Panc1 (cell line): Measurements from ENCODE around the gene SH3BP5L. TPM values are rescaled to one million over a fixed set of nuclear protein-coding genes. Genes with fewer than 3 reads are reported as not detected.

Experiments
- ATAC-seq: fragments of 200-7000 bp; cut with Tn5 transposase; 2 replicates; pipeline ENCODE4 v1.9.1; 2020; ENCODE audit warnings: mild to moderate bottlenecking, moderate library complexity
- BruUV-seq: library from RNA; stranded (reverse); fragments of 400-500 nt; replicated peaks from 2 replicates; lab custom pipeline; 2021; lab: Mats Ljungman, UMichigan
- CTCF ChIA-PET: fragments of 300-600 bp; sonication (Branson Sonifier 250); formaldehyde crosslinking; loops from one replicate; lab custom pipeline; 2022; ENCODE audit warnings: antibody characterized with exemption; lab: Charles Lee
- POLR2A ChIA-PET: fragments of 300-600 bp; sonication (Branson Sonifier 250); formaldehyde crosslinking; loops from one replicate; lab custom pipeline; 2022; ENCODE audit warnings: antibody characterized with exemption; lab: Charles Lee
- DNase-seq: peaks from one replicate; pipeline ENCODE4 v3.0.0-alpha.2; 2010; ENCODE audit warnings: low read depth, low spot score
- H3K27ac ChIP-seq: 2 replicates; pipeline ENCODE4 v1.5.1; 2011; ENCODE audit warnings: mild to moderate bottlenecking, low read length, inconsistent platforms
- H3K27me3 ChIP-seq: fragments of 200-500 bp; sonication (Bioruptor generic); 2 replicates; pipeline ENCODE4 v1.6.0; 2014; ENCODE audit warnings: low read length, inconsistent platforms; ENCODE audit not compliant: control insufficient read depth, insufficient read depth
- H3K36me3 ChIP-seq: fragments of 200-500 bp; sonication (Bioruptor generic); 2 replicates; pipeline ENCODE4 v1.5.1; 2014; ENCODE audit warnings: inconsistent platforms, mild to moderate bottlenecking, low read length, moderate library complexity; ENCODE audit not compliant: control insufficient read depth, insufficient read depth
- H3K4me1 ChIP-seq: 2 replicates; pipeline ENCODE4 v1.5.1; 2011; ENCODE audit warnings: inconsistent platforms, mild to moderate bottlenecking, low read length, moderate library complexity; ENCODE audit not compliant: control insufficient read depth, insufficient read depth
- H3K4me3 ChIP-seq, 2 experiments: 2 replicates each; pipeline ENCODE4 v1.5.1; 2011 to 2012; ENCODE audit warnings: low read depth in 2 of 2, low read length in 2 of 2, mild to moderate bottlenecking in 2 of 2, inconsistent platforms in 1 of 2, moderate library complexity in 1 of 2
- H3K9me3 ChIP-seq: fragments of 200-500 bp; sonication (Bioruptor generic); 2 replicates; pipeline ENCODE4 v1.5.1; 2014; ENCODE audit warnings: low read depth, mild to moderate bottlenecking, inconsistent platforms, low read length, moderate library complexity; ENCODE audit not compliant: control insufficient read depth, insufficient read depth
- POLR2AphosphoS5 ChIP-seq: IDR thresholded peaks from 2 replicates; pipeline ENCODE4 v1.6.1; 2012; ENCODE audit warnings: mild to moderate bottlenecking, low read depth, low read length, moderate library complexity
- SIN3A ChIP-seq: IDR thresholded peaks from 2 replicates; pipeline ENCODE4 v1.6.1; 2012; ENCODE audit warnings: low read depth, mild to moderate bottlenecking, low read length, moderate library complexity, borderline replicate concordance; ENCODE audit not compliant: insufficient read depth
- TCF7L2 ChIP-seq: IDR thresholded peaks from 2 replicates; pipeline ENCODE4 v1.6.1; 2011; ENCODE audit warnings: mild to moderate bottlenecking, low read depth, low read length, inconsistent platforms
- in situ Hi-C: cut with HindIII; loops from 2 replicates; pipeline ENCODE4 v1.10.0; 2016; ENCODE audit warnings: low sequenced_read_pairs, low pct_unique_long_range_greater_than_20kb
- intact Hi-C: fragments of 100-400 bp; cut with micrococcal nuclease; formaldehyde crosslinking; loops from one replicate; pipeline ENCODE4 v1.10.0; 2022; ENCODE audit not compliant: unreplicated experiment
- total RNA-seq: library from RNA; stranded (reverse); gene quantifications from one replicate; pipeline ENCODE4 v1.2.1, GENCODE V29; 2021; ENCODE audit not compliant: unreplicated experiment
- TF ChIP-seq, protein P1 (sequence below): fragments of 450-650 bp; IDR thresholded peaks from 2 replicates; pipeline ENCODE4 v1.5.1; 2017; ENCODE audit warnings: mild to moderate bottlenecking
- TF ChIP-seq, protein P2 (sequence below), 2 experiments: IDR thresholded peaks; 2 replicates each; pipeline ENCODE4 v1.6.1; 2011 to 2012; ENCODE audit warnings: low read depth in 2 of 2, control low read depth in 1 of 2, low read length in 1 of 2, mild to moderate bottlenecking in 1 of 2, moderate library complexity in 1 of 2; ENCODE audit not compliant: insufficient read depth in 1 of 2

Gene SH3BP5L
- total RNA-seq, 1 experiment from 2014 or later: 23.9 TPM

DNA sequence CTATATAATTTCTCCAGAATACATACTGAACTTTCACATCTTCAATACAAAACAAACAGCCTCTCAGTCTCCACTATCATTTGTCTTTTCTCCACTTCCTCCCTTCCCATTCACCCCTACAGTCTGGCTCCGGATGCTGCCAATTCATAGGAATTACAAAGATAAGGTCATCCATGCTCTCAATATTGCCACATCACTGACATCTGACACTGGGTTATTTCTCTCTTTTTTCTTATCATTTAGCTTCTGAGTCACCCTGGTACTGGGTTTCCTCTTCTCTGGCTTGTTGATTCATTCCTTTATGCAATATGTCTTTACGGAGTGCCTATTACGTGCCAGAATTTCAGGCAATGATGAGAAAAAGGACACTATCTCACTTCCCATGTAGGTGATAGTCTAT is 3.1 kb upstream of the SH3BP5L start:
- in situ Hi-C loops (no loop called here), intact Hi-C loops (no loop called here)
- H3K36me3 ChIP-seq: no peaks in the 10 kb centered on the region
- no peak overlapping the region for H3K4me3 ChIP-seq
- H3K9me3 ChIP-seq: no peaks in the 10 kb centered on the region
- DNase-seq: no peak
- ChIA-PET POLR2A (no interaction called here), CTCF (no interaction called here)
- H3K4me1 ChIP-seq: peaks cover 12% of the 10 kb centered on the region
- TF ChIP-seq, protein P1, sequence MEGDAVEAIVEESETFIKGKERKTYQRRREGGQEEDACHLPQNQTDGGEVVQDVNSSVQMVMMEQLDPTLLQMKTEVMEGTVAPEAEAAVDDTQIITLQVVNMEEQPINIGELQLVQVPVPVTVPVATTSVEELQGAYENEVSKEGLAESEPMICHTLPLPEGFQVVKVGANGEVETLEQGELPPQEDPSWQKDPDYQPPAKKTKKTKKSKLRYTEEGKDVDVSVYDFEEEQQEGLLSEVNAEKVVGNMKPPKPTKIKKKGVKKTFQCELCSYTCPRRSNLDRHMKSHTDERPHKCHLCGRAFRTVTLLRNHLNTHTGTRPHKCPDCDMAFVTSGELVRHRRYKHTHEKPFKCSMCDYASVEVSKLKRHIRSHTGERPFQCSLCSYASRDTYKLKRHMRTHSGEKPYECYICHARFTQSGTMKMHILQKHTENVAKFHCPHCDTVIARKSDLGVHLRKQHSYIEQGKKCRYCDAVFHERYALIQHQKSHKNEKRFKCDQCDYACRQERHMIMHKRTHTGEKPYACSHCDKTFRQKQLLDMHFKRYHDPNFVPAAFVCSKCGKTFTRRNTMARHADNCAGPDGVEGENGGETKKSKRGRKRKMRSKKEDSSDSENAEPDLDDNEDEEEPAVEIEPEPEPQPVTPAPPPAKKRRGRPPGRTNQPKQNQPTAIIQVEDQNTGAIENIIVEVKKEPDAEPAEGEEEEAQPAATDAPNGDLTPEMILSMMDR: no peak
- TF ChIP-seq SIN3A (no peak), POLR2AphosphoS5 (no peak), TCF7L2 (no peak)
- TF ChIP-seq, protein P2, sequence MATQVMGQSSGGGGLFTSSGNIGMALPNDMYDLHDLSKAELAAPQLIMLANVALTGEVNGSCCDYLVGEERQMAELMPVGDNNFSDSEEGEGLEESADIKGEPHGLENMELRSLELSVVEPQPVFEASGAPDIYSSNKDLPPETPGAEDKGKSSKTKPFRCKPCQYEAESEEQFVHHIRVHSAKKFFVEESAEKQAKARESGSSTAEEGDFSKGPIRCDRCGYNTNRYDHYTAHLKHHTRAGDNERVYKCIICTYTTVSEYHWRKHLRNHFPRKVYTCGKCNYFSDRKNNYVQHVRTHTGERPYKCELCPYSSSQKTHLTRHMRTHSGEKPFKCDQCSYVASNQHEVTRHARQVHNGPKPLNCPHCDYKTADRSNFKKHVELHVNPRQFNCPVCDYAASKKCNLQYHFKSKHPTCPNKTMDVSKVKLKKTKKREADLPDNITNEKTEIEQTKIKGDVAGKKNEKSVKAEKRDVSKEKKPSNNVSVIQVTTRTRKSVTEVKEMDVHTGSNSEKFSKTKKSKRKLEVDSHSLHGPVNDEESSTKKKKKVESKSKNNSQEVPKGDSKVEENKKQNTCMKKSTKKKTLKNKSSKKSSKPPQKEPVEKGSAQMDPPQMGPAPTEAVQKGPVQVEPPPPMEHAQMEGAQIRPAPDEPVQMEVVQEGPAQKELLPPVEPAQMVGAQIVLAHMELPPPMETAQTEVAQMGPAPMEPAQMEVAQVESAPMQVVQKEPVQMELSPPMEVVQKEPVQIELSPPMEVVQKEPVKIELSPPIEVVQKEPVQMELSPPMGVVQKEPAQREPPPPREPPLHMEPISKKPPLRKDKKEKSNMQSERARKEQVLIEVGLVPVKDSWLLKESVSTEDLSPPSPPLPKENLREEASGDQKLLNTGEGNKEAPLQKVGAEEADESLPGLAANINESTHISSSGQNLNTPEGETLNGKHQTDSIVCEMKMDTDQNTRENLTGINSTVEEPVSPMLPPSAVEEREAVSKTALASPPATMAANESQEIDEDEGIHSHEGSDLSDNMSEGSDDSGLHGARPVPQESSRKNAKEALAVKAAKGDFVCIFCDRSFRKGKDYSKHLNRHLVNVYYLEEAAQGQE (IDR thresholded peaks at IDR 0.05; ENCODE audit: insufficient read depth in 1 of 2, low read depth in 2 of 2, low read length in 1 of 2): no peak
- H3K27me3 ChIP-seq: no peaks in the 10 kb centered on the region
- H3K27ac ChIP-seq: no peak overlapping the region
- ATAC-seq: no peak
- no TSS peak for BruUV-seq

DNA sequence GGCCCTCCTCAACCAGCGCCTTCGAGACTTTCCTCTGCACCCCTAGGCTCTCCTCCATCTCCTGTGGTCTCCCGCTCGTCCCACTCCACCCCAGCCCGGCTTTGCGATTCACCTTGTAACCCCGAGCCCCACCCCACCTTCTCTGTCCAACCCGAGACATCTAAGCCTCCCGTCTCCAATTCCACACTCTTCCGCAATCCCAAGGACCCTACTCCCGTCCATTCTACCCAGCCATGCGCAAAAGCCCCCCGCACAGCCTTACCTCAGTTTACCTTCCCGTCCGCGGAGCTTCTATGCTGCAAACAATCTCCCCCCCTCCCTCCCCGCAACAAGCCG is 174 bp downstream of the SH3BP5L start:
- peak overlapping the region; percentile 99 for H3K27ac ChIP-seq
- no TSS peak for BruUV-seq
- intact Hi-C loops (no loop called here), in situ Hi-C loops (no loop called here)
- TF ChIP-seq, protein P2 (IDR thresholded peaks at IDR 0.05; ENCODE audit: insufficient read depth in 1 of 2, low read depth in 2 of 2, low read length in 1 of 2): no peak
- TF ChIP-seq TCF7L2 (no peak), POLR2AphosphoS5 (no peak), SIN3A (no peak)
- TF ChIP-seq, protein P1: no peak
- no peak for DNase-seq
- no peaks in the 10 kb centered on the region for H3K9me3 ChIP-seq
- ChIA-PET POLR2A (interaction anchor here (0.6 to 0.7 kb wide), 5 partner anchors 12 to 1800 kb away, joined by 3 to 16 read pairs (median 7); no protein-coding TSS in a partner anchor), CTCF (interaction anchor here (0.6 to 1.0 kb wide), 5 partner anchors 13 to 128 kb away, joined by 3 to 18 read pairs (median 4); partner anchors contain the start of gene ZNF672)
- H3K4me3 ChIP-seq: peak overlapping the region; percentile 85 to 87
- no peaks in the 10 kb centered on the region for H3K36me3 ChIP-seq
- peaks cover 15% of the 10 kb centered on the region for H3K4me1 ChIP-seq
- ATAC-seq: peak; percentile 9
- H3K27me3 ChIP-seq: no peaks in the 10 kb centered on the region
